ENCODE results near the gene SLC9A3. TPM values are rescaled to one million over a fixed set of nuclear protein-coding genes. Genes with fewer than 3 reads are reported as not detected.
"Not testable (repeated sequence)": the region's sequence is repeated elsewhere in the genome, so short reads cannot be mapped to it uniquely, and the experiment has no call there.

The SLC9A3 gene
- polyA plus RNA-seq, 1 donor, result 203 TPM

- H3K27ac ChIP-seq (ENCODE audit: low read length), result no peak overlapping the region
- H3K36me3 ChIP-seq (ENCODE audit: control insufficient read depth, insufficient read depth, low read length), result no peaks in the 10 kb centered on the region
- peaks cover 22% of the 10 kb centered on the region for H3K27me3 ChIP-seq (ENCODE audit: control insufficient read depth, insufficient read depth, low read length)
- WGBS (ENCODE audit: insufficient coverage, low lambda C conversion rate), result no CpG with 5 or more reads among the region's 8 CpGs
- H3K4me3 ChIP-seq (ENCODE audit: low read length), result no peak overlapping the region
- peaks cover 9% of the 10 kb centered on the region for H3K9me3 ChIP-seq (ENCODE audit: control insufficient read depth, low read depth, low read length)
- H3K4me1 ChIP-seq (ENCODE audit: control insufficient read depth, insufficient read depth, low read length), result peaks cover 3% of the 10 kb centered on the region
- DNase-seq, result no peak
Observed at GRCh38 chr5:568809-569208, 44.6 kb upstream of the SLC9A3 start.

GRCh38 chr5:568061-568781, 44.0 kb upstream of the SLC9A3 start:
- Histone ChIP-seq H3K27me3 (ENCODE audit: control insufficient read depth, insufficient read depth, low read length) (peaks cover 22% of the 10 kb centered on the region), H3K4me1 (ENCODE audit: control insufficient read depth, insufficient read depth, low read length) (peaks cover 3% of the 10 kb centered on the region)
- no CpG with 5 or more reads among the region's 27 CpGs for WGBS (ENCODE audit: insufficient coverage, low lambda C conversion rate)

GRCh38 chr5:567664-568060, 43.4 kb upstream of the SLC9A3 start:
- Histone ChIP-seq H3K4me1 (ENCODE audit: control insufficient read depth, insufficient read depth, low read length) (peaks cover 3% of the 10 kb centered on the region), H3K27ac (ENCODE audit: low read length) (no peak overlapping the region), H3K4me3 (ENCODE audit: low read length) (no peak overlapping the region), H3K36me3 (ENCODE audit: control insufficient read depth, insufficient read depth, low read length) (no peaks in the 10 kb centered on the region), H3K27me3 (ENCODE audit: control insufficient read depth, insufficient read depth, low read length) (peaks cover 22% of the 10 kb centered on the region), H3K9me3 (ENCODE audit: control insufficient read depth, low read depth, low read length) (peaks cover 9% of the 10 kb centered on the region)
- no CpG with 5 or more reads among the region's 13 CpGs for WGBS (ENCODE audit: insufficient coverage, low lambda C conversion rate)
- no peak for DNase-seq

More at GRCh38 chr5:568061-568781, 44.0 kb upstream of the SLC9A3 start:
- no peak for DNase-seq
- H3K4me3 ChIP-seq (ENCODE audit: low read length), result no peak overlapping the region
- H3K9me3 ChIP-seq (ENCODE audit: control insufficient read depth, low read depth, low read length), result peaks cover 9% of the 10 kb centered on the region
- no peaks in the 10 kb centered on the region for H3K36me3 ChIP-seq (ENCODE audit: control insufficient read depth, insufficient read depth, low read length)
- H3K27ac ChIP-seq (ENCODE audit: low read length), result no peak overlapping the region

GRCh38 chr5:566636-567309, 42.5 kb upstream of the SLC9A3 start:
- Histone ChIP-seq H3K9me3 (ENCODE audit: control insufficient read depth, low read depth, low read length) (peaks cover 9% of the 10 kb centered on the region), H3K36me3 (ENCODE audit: control insufficient read depth, insufficient read depth, low read length) (no peaks in the 10 kb centered on the region), H3K27ac (ENCODE audit: low read length) (no peak overlapping the region), H3K4me3 (ENCODE audit: low read length) (no peak overlapping the region), H3K27me3 (ENCODE audit: control insufficient read depth, insufficient read depth, low read length) (peaks cover 22% of the 10 kb centered on the region), H3K4me1 (ENCODE audit: control insufficient read depth, insufficient read depth, low read length) (peaks cover 3% of the 10 kb centered on the region)
- DNase-seq, result no peak
- 84% methylated on average over 3 of the region's 16 CpGs for WGBS (ENCODE audit: insufficient coverage, low lambda C conversion rate)

GRCh38 chr5:565782-566440, 41.7 kb upstream of the SLC9A3 start:
- Histone ChIP-seq H3K27ac (ENCODE audit: low read length) (no peak overlapping the region), H3K4me3 (ENCODE audit: low read length) (peak overlapping the region; percentile 6), H3K4me1 (ENCODE audit: control insufficient read depth, insufficient read depth, low read length) (peaks cover 3% of the 10 kb centered on the region), H3K36me3 (ENCODE audit: control insufficient read depth, insufficient read depth, low read length) (no peaks in the 10 kb centered on the region), H3K27me3 (ENCODE audit: control insufficient read depth, insufficient read depth, low read length) (peaks cover 25% of the 10 kb centered on the region), H3K9me3 (ENCODE audit: control insufficient read depth, low read depth, low read length) (peaks cover 9% of the 10 kb centered on the region)
- peak; percentile 33 to 55 for DNase-seq
- WGBS (ENCODE audit: insufficient coverage, low lambda C conversion rate), result 83% methylated on average over 1 of the region's 20 CpGs

GRCh38 chr5:561408-561807, 37.2 kb upstream of the SLC9A3 start:
- no peak overlapping the region for H3K4me3 ChIP-seq (ENCODE audit: low read length)
- H3K9me3 ChIP-seq (ENCODE audit: control insufficient read depth, low read depth, low read length), result peaks cover 13% of the 10 kb centered on the region
- WGBS (ENCODE audit: insufficient coverage, low lambda C conversion rate), result no CpG with 5 or more reads among the region's 21 CpGs
- peaks cover 13% of the 10 kb centered on the region for H3K4me1 ChIP-seq (ENCODE audit: control insufficient read depth, insufficient read depth, low read length)
- no peaks in the 10 kb centered on the region for H3K36me3 ChIP-seq (ENCODE audit: control insufficient read depth, insufficient read depth, low read length)
- no peak overlapping the region for H3K27ac ChIP-seq (ENCODE audit: low read length)
- DNase-seq, result no peak
- peaks cover 10% of the 10 kb centered on the region for H3K27me3 ChIP-seq (ENCODE audit: control insufficient read depth, insufficient read depth, low read length)

GRCh38 chr5:560792-561166, 36.5 kb upstream of the SLC9A3 start:
- Histone ChIP-seq H3K36me3 (ENCODE audit: control insufficient read depth, insufficient read depth, low read length) (no peaks in the 10 kb centered on the region), H3K9me3 (ENCODE audit: control insufficient read depth, low read depth, low read length) (peaks cover 15% of the 10 kb centered on the region), H3K4me1 (ENCODE audit: control insufficient read depth, insufficient read depth, low read length) (peaks cover 16% of the 10 kb centered on the region), H3K27me3 (ENCODE audit: control insufficient read depth, insufficient read depth, low read length) (peaks cover 6% of the 10 kb centered on the region), H3K4me3 (ENCODE audit: low read length) (no peak overlapping the region), H3K27ac (ENCODE audit: low read length) (no peak overlapping the region)
- no CpG with 5 or more reads among the region's 12 CpGs for WGBS (ENCODE audit: insufficient coverage, low lambda C conversion rate)
- no peak for DNase-seq

- H3K27ac ChIP-seq (ENCODE audit: low read length), result no peak overlapping the region
- no peak overlapping the region for H3K4me3 ChIP-seq (ENCODE audit: low read length)
- no peak for DNase-seq
- peaks cover 20% of the 10 kb centered on the region for H3K4me1 ChIP-seq (ENCODE audit: control insufficient read depth, insufficient read depth, low read length)
- H3K36me3 ChIP-seq (ENCODE audit: control insufficient read depth, insufficient read depth, low read length), result no peaks in the 10 kb centered on the region
- H3K9me3 ChIP-seq (ENCODE audit: control insufficient read depth, low read depth, low read length), result peaks cover 22% of the 10 kb centered on the region
- no CpG with 5 or more reads among the region's 32 CpGs for WGBS (ENCODE audit: insufficient coverage, low lambda C conversion rate)
- H3K27me3 ChIP-seq (ENCODE audit: control insufficient read depth, insufficient read depth, low read length), result peaks cover 4% of the 10 kb centered on the region
Observed at GRCh38 chr5:558871-559503, 34.7 kb upstream of the SLC9A3 start.

GRCh38 chr5:558326-558725, 34.1 kb upstream of the SLC9A3 start:
- H3K4me1 ChIP-seq (ENCODE audit: control insufficient read depth, insufficient read depth, low read length), result peaks cover 22% of the 10 kb centered on the region
- no peaks in the 10 kb centered on the region for H3K36me3 ChIP-seq (ENCODE audit: control insufficient read depth, insufficient read depth, low read length)
- no peak overlapping the region for H3K27ac ChIP-seq (ENCODE audit: low read length)
- DNase-seq, result no peak
- H3K4me3 ChIP-seq (ENCODE audit: low read length), result no peak overlapping the region
- peaks cover 4% of the 10 kb centered on the region for H3K27me3 ChIP-seq (ENCODE audit: control insufficient read depth, insufficient read depth, low read length)
- peaks cover 22% of the 10 kb centered on the region for H3K9me3 ChIP-seq (ENCODE audit: control insufficient read depth, low read depth, low read length)
- WGBS (ENCODE audit: insufficient coverage, low lambda C conversion rate), result no CpG with 5 or more reads among the region's 10 CpGs

- WGBS (ENCODE audit: insufficient coverage, low lambda C conversion rate), result no CpG with 5 or more reads among the region's 4 CpGs
- DNase-seq; H3K27ac ChIP-seq (ENCODE audit: low read length): not testable (repeated sequence)
Observed at GRCh38 chr5:557917-558316, 33.7 kb upstream of the SLC9A3 start.

More at GRCh38 chr5:557917-558316, 33.7 kb upstream of the SLC9A3 start:
- not testable (repeated sequence) for H3K27me3 ChIP-seq (ENCODE audit: control insufficient read depth, insufficient read depth, low read length); H3K36me3 ChIP-seq (ENCODE audit: control insufficient read depth, insufficient read depth, low read length); H3K4me3 ChIP-seq (ENCODE audit: low read length)
- Histone ChIP-seq H3K4me1 (ENCODE audit: control insufficient read depth, insufficient read depth, low read length) (peaks cover 22% of the 10 kb centered on the region), H3K9me3 (ENCODE audit: control insufficient read depth, low read depth, low read length) (peaks cover 22% of the 10 kb centered on the region)
